K562 (cell line): ENCODE results near the gene HEY2. TPM values are rescaled to one million over a fixed set of nuclear protein-coding genes. Genes with fewer than 3 reads are reported as not detected.

Experiments
- ATAC-seq: fragments of 200-7000 bp; cut with Tn5 transposase; 3 replicates; pipeline ENCODE4 v1.9.1; 2020; ENCODE audit warnings: moderate library complexity
- BruUV-seq: library from RNA; stranded (reverse); fragments of 400-500 nt; replicated peaks from 2 replicates; lab custom pipeline; 2021; lab: Mats Ljungman, UMichigan
- CTCF ChIA-PET: fragments of 300-600 bp; formaldehyde crosslinking; extraction: SDS; loops from one replicate; lab custom pipeline; 2021; ENCODE audit warnings: low intra/inter-chr PET ratio; lab: Yijun Ruan, JAX
- POLR2A ChIA-PET: fragments of 300-600, 350-650 bp; sonication (Branson Sonifier 250); formaldehyde crosslinking; extraction: SDS; loops from one replicate; lab custom pipeline; 2021; ENCODE audit warnings: antibody characterized with exemption, inconsistent platforms; lab: Yijun Ruan, JAX
- DNase-seq, 4 experiments: peaks; one replicate each; pipeline versions ENCODE4 v3.0.0 to v3.0.0-alpha.2; 2011 to 2018; ENCODE audit warnings: low spot score in 3 of 4, mixed read lengths in 3 of 4; ENCODE audit errors: extremely low read depth in 1 of 4
- FAIRE-seq: peaks from 2 replicates; lab custom pipeline; 2011; peaks lifted over from hg19 to GRCh38; lab: Jason Lieb, UNC
- H2AFZ ChIP-seq: 2 replicates; pipeline ENCODE4 v1.6.0; 2011; ENCODE audit warnings: low read depth, low read length, control low read depth, inconsistent platforms
- H3K27ac ChIP-seq: fragments of 200-600 bp; 3 replicates; pipeline ENCODE4 v1.8.0; 2011; ENCODE audit warnings: low read depth, mild to moderate bottlenecking, control low read depth, inconsistent platforms, low read length, moderate library complexity, mixed read lengths; ENCODE audit errors: extremely low read depth
- H3K27me3 ChIP-seq, 2 experiments: fragments of 300-600 bp in 1 of 2; 2 replicates in 1 of 2; 3 replicates in 1 of 2; pipeline versions ENCODE4 v1.6.0 to v1.8.0; 2011; ENCODE audit warnings: inconsistent platforms in 2 of 2, low read length in 2 of 2, mild to moderate bottlenecking in 1 of 2, mixed read lengths in 1 of 2, moderate library complexity in 1 of 2; ENCODE audit not compliant: control insufficient read depth in 2 of 2, insufficient read depth in 2 of 2
- H3K36me3 ChIP-seq: fragments of 300-600 bp; 3 replicates; pipeline ENCODE4 v1.8.0; 2011; ENCODE audit warnings: mild to moderate bottlenecking, low read length, inconsistent platforms; ENCODE audit not compliant: control insufficient read depth, insufficient read depth
- H3K4me1 ChIP-seq, 2 experiments: fragments of 200-600 bp in 1 of 2; replicated peaks in 1 of 2; 2 replicates in 1 of 2; 3 replicates in 1 of 2; pipeline versions ENCODE4 v1.5.1 to v1.8.0; 2011; ENCODE audit warnings: inconsistent platforms in 2 of 2, low read length in 2 of 2, mild to moderate bottlenecking in 1 of 2, mixed read lengths in 1 of 2, moderate library complexity in 1 of 2; ENCODE audit not compliant: control insufficient read depth in 2 of 2, insufficient read depth in 2 of 2
- H3K4me2 ChIP-seq: 2 replicates; pipeline ENCODE4 v1.6.1; 2011; ENCODE audit warnings: low read length, control low read depth, inconsistent platforms, mixed read lengths; ENCODE audit not compliant: insufficient read depth
- H3K4me3 ChIP-seq: fragments of 200-600 bp; sonication (generic), shearing (Covaris generic); 2 replicates; pipeline ENCODE4 v1.5.1; 2016; ENCODE audit warnings: control low read depth, inconsistent platforms
- H3K79me2 ChIP-seq: fragments of 200-600 bp; 3 replicates; pipeline ENCODE4 v1.8.0; 2011; ENCODE audit warnings: low read length, inconsistent platforms; ENCODE audit not compliant: control insufficient read depth, insufficient read depth
- H3K9ac ChIP-seq, 2 experiments: 2 replicates each; pipeline versions ENCODE4 v1.6.0 to v1.6.1; 2011; ENCODE audit warnings: low read depth in 2 of 2, low read length in 2 of 2, control low read depth in 1 of 2, inconsistent platforms in 1 of 2, mild to moderate bottlenecking in 1 of 2, mixed read lengths in 1 of 2; ENCODE audit not compliant: insufficient read depth in 1 of 2
- H3K9me1 ChIP-seq: one replicate; pipeline ENCODE4 v1.6.0; 2011; ENCODE audit warnings: inconsistent platforms, mild to moderate bottlenecking, low read length, moderate library complexity; ENCODE audit not compliant: control insufficient read depth, insufficient read depth
- H3K9me3 ChIP-seq: replicated peaks from 2 replicates; pipeline ENCODE4 v1.5.1; 2011; ENCODE audit warnings: low read depth, low read length, inconsistent platforms; ENCODE audit not compliant: control insufficient read depth, insufficient read depth
- H4K20me1 ChIP-seq: replicated peaks from 2 replicates; pipeline ENCODE4 v1.6.1; 2011; ENCODE audit warnings: low read length, inconsistent platforms, mixed read lengths; ENCODE audit not compliant: control insufficient read depth, insufficient read depth
- HEY1 ChIP-seq: fragments of 250-450 bp; sonication (Bioruptor Pico); IDR thresholded peaks from 2 replicates; pipeline ENCODE4 v1.5.0; 2020; ENCODE audit warnings: mild to moderate bottlenecking, moderate library complexity, borderline replicate concordance
- KDM4B ChIP-seq, 2 experiments: fragments of 450-650 bp in 1 of 2; sonication (generic) in 1 of 2; IDR thresholded peaks; 2 replicates each; pipeline ENCODE4 v1.6.1; 2016 to 2017; ENCODE audit warnings: borderline replicate concordance in 2 of 2, antibody characterized with exemption in 1 of 2, low read depth in 1 of 2, mild to moderate bottlenecking in 1 of 2
- PYGO2 ChIP-seq: fragments of 450-650 bp; IDR thresholded peaks from 2 replicates; pipeline ENCODE4 v1.6.1; 2016; ENCODE audit warnings: mild to moderate bottlenecking, missing genetic modification characterization, moderate library complexity, missing compliant biosample characterization
- TBP ChIP-seq: optimal IDR thresholded peaks from 2 replicates; pipeline ENCODE3; 2011; ENCODE audit warnings: low read depth, low read length, improper control_type of control experiment
- TRIM24 ChIP-seq, 2 experiments: fragments of 450-650 bp; IDR thresholded peaks; 2 replicates each; pipeline ENCODE4 v1.6.1; 2016
- ZC3H4 ChIP-seq: sonication (generic); formaldehyde crosslinking; IDR thresholded peaks from 2 replicates; pipeline ENCODE4 v1.9.0; 2021; ENCODE audit warnings: missing genetic modification reagents, borderline replicate concordance
- WGBS: fragments of 100-300 bp; shearing (Covaris generic); methylation state at CpG from one replicate; pipeline ENCODE4 v1.1.6; 2016; ENCODE audit warnings: low coverage, mixed read lengths; ENCODE audit not compliant: insufficient coverage; ENCODE audit errors: missing lambda C conversion rate; 5-methylcytosine and 5-hydroxymethylcytosine counted together
- in situ Hi-C: fragments of 300-500 bp; cut with MboI; formaldehyde crosslinking; loops from 4 replicates; pipeline ENCODE4 v1.15.0; 2018; ENCODE audit warnings: inconsistent platforms, mixed read lengths
- intact Hi-C: fragments of 100-400 bp; cut with micrococcal nuclease; formaldehyde crosslinking; loops from 2 replicates; pipeline ENCODE4 v1.14.2; 2022
- polyA plus RNA-seq, 8 experiments: library from polyadenylated mRNA; depleted of rRNA in 4 of 8; stranded (reverse) in 5 of 8; unstranded in 3 of 8; fragments of >200 nt; fragmentation: Nextera tagmentation in 2 of 8; fragmentation: Illumina TruSeq in 1 of 8; extraction: Ambion mirVana in 2 of 8; extraction: Trizol in 1 of 8; gene quantifications; 2 replicates each; pipeline versions ENCODE4 v1.2.1 to v1.2.3, GENCODE V29; 2011 to 2014; ENCODE audit warnings: inconsistent platforms in 1 of 8, missing spikeins in 1 of 8
- total RNA-seq, 7 experiments: library from RNA; depleted of rRNA in 6 of 7; stranded (reverse); fragments of >200 nt in 6 of 7; fragmentation: Illumina TruSeq in 2 of 7; extraction: Trizol in 2 of 7; gene quantifications; 2 replicates each; pipeline versions ENCODE4 v1.2.1 to v1.2.3, GENCODE V29; 2011 to 2021; ENCODE audit warnings: low replicate concordance in 1 of 7
- TF ChIP-seq, protein P1 (sequence below): fragments of 150-350 bp; conservative IDR thresholded peaks from 2 replicates; pipeline ENCODE4 v1.6.1; 2014; ENCODE audit warnings: low read length
- TF ChIP-seq, protein P2 (sequence below): sonication (generic); formaldehyde crosslinking; IDR thresholded peaks from 2 replicates; pipeline ENCODE4 v1.4.0; 2020; ENCODE audit warnings: mild to moderate bottlenecking, missing genetic modification reagents
- TF ChIP-seq, protein P3 (sequence below), 3 experiments: fragments of 200-800 bp in 1 of 3; fragments of 250-450 bp in 1 of 3; fragments of 450-650 bp in 1 of 3; sonication (Bioruptor Pico) in 1 of 3; sonication (Bioruptor generic) in 1 of 3; formaldehyde crosslinking in 1 of 3; IDR thresholded peaks; 2 replicates each; pipeline versions ENCODE4 v1.6.1 to v1.8.0; 2016 to 2022; ENCODE audit warnings: mild to moderate bottlenecking in 2 of 3, missing genetic modification characterization in 2 of 3, missing compliant biosample characterization in 1 of 3, moderate library complexity in 1 of 3

HEY2 gene
- total and polyA plus RNA-seq, 9 of the 15 experiments (the other 6 are each of a cell fraction or from before 2014, with no cell fraction given), result 0.03 to 0.07 (median 0.06) TPM; not detected in 5

DNA sequence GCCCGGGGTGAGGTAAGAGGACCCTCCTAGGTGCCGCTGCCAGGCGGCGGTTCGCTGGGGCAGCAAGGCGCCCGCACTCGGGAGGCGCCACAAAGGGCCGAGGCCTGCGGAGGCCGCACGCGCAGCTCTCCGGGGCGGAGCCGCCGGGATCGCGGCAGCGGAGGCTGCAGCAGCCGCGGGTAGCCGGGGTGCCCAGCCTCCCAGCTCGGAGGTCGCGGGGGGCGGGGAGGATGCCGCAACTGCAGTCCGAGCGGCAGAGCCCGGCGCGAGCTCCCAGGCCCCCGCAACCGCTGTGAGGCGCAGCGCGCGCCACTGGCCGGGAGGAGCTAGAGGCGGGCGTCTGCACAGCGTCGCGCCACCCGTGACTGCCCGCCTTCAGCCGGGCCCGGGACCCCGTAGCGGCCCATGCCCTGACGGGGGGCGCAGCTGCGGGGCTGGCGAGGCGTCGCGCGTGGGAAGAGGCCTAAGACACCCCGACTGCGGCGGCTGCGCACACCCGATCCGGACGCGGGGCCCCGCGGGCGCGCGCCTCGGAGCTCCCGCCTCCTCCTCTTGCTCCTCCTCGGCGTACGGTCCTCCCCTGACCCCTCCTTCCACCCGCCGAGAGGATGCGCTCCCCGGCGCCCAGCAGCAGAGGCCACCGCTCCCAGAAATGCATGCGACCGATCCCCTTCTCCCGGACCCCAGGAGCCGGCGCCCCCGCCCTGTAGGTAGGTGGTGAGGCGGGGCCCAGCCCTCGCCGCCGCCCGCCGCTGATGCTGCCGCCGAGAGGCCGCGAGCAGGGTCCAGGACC is 41.1 kb downstream of the HEY2 start, which contains the start of gene NCOA7:
Gene NCOA7 (plus strand): TSS at position 603 of the 793 bp plus-strand sequence. CDS start 24,395 bp downstream, outside the sequence.
- peaks cover 17 to 18% of the 10 kb centered on the region in 2 experiments for H3K4me1 ChIP-seq
- under 1% methylated on average over 76 of the region's 100 CpGs for WGBS
- peaks cover 3% of the 10 kb centered on the region for H3K9me1 ChIP-seq
- H4K20me1 ChIP-seq, result no peaks in the 10 kb centered on the region
- peak within 1 kb of the TSS; percentile 96 for H3K27ac ChIP-seq
- no peaks in the 10 kb centered on the region for H3K27me3 ChIP-seq
- POLR2A ChIA-PET, result interaction anchor here (0.5 to 3.7 kb wide), 30 partner anchors 9 to 922 kb away, joined by 3 to 98 read pairs (median 4); partner anchors contain the start of genes HINT3 and TRMT11
- peak within 1 kb of the TSS; percentile 84 for H2AFZ ChIP-seq
- no peaks in the 10 kb centered on the region for H3K9me3 ChIP-seq
- peaks cover 7% of the 10 kb centered on the region; the same call in 2 of the 3 replicates for H3K36me3 ChIP-seq
- intact Hi-C loops, result no loop called here
- in situ Hi-C loops, result no loop called here
- H3K4me2 ChIP-seq, result peak within 1 kb of the TSS; percentile 93
- CTCF ChIA-PET, result interaction anchor here (0.6 to 1.1 kb wide), 4 partner anchors 165 to 477 kb away, joined by 3 to 7 read pairs (median 4); no protein-coding TSS in a partner anchor
- BruUV-seq, result TSS peak; percentile 89
- peak within 1 kb of the TSS; percentile 82 for H3K4me3 ChIP-seq
- peak; percentile 78 to 88 (median 84) for DNase-seq
- H3K79me2 ChIP-seq, result peaks cover 31% of the 10 kb centered on the region
- ATAC-seq, result peak; percentile 84
- H3K9ac ChIP-seq, result peak within 1 kb of the TSS; percentile 88 to 92
- no peak for FAIRE-seq
- peak; percentile 61 for TF ChIP-seq TBP
- no peak for TF ChIP-seq KDM4B (IDR thresholded peaks at IDR 0.05; ENCODE audit: borderline replicate concordance in 2 of 2, low read depth in 1 of 2)
- TF ChIP-seq PYGO2 (tag), result no peak
- no peak for TF ChIP-seq TRIM24 (IDR thresholded peaks at IDR 0.05)
- TF ChIP-seq, protein P1, sequence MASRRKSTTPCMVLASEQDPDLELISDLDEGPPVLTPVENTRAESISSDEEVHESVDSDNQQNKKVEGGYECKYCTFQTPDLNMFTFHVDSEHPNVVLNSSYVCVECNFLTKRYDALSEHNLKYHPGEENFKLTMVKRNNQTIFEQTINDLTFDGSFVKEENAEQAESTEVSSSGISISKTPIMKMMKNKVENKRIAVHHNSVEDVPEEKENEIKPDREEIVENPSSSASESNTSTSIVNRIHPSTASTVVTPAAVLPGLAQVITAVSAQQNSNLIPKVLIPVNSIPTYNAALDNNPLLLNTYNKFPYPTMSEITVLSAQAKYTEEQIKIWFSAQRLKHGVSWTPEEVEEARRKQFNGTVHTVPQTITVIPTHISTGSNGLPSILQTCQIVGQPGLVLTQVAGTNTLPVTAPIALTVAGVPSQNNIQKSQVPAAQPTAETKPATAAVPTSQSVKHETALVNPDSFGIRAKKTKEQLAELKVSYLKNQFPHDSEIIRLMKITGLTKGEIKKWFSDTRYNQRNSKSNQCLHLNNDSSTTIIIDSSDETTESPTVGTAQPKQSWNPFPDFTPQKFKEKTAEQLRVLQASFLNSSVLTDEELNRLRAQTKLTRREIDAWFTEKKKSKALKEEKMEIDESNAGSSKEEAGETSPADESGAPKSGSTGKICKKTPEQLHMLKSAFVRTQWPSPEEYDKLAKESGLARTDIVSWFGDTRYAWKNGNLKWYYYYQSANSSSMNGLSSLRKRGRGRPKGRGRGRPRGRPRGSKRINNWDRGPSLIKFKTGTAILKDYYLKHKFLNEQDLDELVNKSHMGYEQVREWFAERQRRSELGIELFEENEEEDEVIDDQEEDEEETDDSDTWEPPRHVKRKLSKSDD, result no peak
- no peak for TF ChIP-seq HEY1
- TF ChIP-seq, protein P2, sequence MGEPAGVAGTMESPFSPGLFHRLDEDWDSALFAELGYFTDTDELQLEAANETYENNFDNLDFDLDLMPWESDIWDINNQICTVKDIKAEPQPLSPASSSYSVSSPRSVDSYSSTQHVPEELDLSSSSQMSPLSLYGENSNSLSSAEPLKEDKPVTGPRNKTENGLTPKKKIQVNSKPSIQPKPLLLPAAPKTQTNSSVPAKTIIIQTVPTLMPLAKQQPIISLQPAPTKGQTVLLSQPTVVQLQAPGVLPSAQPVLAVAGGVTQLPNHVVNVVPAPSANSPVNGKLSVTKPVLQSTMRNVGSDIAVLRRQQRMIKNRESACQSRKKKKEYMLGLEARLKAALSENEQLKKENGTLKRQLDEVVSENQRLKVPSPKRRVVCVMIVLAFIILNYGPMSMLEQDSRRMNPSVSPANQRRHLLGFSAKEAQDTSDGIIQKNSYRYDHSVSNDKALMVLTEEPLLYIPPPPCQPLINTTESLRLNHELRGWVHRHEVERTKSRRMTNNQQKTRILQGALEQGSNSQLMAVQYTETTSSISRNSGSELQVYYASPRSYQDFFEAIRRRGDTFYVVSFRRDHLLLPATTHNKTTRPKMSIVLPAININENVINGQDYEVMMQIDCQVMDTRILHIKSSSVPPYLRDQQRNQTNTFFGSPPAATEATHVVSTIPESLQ, result no peak
- 0 out of 2 replicates have a peak, but pooled peaks have one; percentile 68 for TF ChIP-seq ZC3H4
- TF ChIP-seq, protein P3, sequence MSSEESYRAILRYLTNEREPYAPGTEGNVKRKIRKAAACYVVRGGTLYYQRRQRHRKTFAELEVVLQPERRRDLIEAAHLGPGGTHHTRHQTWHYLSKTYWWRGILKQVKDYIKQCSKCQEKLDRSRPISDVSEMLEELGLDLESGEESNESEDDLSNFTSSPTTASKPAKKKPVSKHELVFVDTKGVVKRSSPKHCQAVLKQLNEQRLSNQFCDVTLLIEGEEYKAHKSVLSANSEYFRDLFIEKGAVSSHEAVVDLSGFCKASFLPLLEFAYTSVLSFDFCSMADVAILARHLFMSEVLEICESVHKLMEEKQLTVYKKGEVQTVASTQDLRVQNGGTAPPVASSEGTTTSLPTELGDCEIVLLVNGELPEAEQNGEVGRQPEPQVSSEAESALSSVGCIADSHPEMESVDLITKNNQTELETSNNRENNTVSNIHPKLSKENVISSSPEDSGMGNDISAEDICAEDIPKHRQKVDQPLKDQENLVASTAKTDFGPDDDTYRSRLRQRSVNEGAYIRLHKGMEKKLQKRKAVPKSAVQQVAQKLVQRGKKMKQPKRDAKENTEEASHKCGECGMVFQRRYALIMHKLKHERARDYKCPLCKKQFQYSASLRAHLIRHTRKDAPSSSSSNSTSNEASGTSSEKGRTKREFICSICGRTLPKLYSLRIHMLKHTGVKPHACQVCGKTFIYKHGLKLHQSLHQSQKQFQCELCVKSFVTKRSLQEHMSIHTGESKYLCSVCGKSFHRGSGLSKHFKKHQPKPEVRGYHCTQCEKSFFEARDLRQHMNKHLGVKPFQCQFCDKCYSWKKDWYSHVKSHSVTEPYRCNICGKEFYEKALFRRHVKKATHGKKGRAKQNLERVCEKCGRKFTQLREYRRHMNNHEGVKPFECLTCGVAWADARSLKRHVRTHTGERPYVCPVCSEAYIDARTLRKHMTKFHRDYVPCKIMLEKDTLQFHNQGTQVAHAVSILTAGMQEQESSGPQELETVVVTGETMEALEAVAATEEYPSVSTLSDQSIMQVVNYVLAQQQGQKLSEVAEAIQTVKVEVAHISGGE (CRISPR knock-in tag; IDR thresholded peaks at IDR 0.05), result peak in 1 of 3 experiments; percentile 30; a peak in 2 of 6 replicates
